ENCODE data around the gene CALHM4.
"Not testable (repeated sequence)": the region's sequence is repeated elsewhere in the genome, so short reads cannot be mapped to it uniquely, and the experiment has no call there.

Gene CALHM4

DNA sequence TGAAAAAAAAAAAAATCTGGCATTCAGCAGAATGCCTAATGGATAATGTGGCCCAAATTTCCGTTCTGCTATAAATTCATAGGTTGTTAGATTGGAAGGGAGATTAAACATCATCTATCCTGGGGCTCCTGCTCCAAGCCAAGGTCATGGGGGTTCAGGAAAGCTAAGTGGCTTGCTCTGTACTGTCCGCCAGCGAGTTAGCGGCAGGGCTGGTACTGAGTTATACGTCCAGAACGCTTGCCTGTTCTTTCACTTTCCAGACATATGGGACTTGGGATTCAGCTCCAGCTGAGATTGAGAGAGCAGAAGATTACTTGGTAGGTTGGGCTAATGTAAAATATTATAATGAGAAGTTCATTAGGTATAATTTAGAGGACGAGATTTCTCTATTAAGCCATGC, 18.6 kb downstream of the CALHM4 start:
- peak in 1 of 58 donors; percentile 11 for DNase-seq

DNA sequence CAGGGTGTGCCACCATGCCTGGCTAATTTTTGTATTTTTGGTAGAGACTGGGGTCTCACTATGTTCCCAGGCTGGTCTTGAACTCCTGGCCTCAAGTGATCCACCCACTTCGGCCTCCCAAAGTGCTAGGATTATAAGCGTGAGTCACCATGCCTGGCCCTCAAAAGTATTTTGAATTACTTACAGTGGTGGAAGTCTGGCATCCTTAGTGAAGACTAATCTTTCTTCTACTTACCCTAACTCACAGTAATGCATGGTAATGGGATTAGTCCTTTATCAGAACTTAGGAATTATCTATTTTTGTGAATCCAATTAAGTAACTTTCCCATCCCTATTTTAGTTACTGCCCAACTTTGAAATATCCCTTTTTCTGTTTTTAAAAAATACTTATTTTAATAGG, 21.7 kb downstream of the CALHM4 start:
- no peak for DNase-seq

DNA sequence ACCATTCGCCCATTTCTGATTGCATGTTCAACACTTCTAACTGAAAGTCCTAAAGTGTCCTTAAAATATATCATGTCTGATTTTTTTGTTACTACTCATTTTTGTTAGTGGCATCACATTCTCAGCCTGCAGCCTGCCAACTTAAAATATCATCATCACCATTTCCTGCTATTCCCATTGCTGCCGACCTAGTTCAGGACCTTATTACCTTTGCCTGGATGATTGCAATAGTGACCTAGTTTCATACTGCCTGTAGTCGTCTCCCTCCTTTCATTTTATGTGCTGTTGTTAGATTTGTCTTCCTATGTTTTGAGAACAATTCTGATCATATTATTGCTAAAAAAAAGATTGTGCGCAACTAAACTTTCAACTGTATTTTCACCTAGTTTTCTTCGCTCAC, 23.9 kb downstream of the CALHM4 start:
- no peak for DNase-seq

DNA sequence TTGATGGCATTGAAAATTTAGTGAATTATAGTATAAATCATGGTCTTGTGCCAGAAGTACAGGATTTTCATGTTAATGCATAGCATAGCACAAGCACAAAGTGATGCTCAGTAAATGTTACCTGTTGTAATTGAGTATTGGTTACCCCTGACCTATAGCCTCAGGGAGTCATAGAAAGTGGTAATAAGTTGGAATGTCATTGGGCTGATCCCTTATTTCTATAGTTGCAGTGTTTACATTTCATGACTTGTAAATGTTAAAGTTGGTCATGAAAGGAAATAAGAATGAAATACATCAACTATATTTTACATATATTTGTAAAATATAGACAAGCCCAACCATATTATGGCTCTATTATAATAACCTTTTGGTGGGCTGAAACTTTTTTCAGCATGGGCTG, 24.8 kb downstream of the CALHM4 start:
- DNase-seq: no peak

DNA sequence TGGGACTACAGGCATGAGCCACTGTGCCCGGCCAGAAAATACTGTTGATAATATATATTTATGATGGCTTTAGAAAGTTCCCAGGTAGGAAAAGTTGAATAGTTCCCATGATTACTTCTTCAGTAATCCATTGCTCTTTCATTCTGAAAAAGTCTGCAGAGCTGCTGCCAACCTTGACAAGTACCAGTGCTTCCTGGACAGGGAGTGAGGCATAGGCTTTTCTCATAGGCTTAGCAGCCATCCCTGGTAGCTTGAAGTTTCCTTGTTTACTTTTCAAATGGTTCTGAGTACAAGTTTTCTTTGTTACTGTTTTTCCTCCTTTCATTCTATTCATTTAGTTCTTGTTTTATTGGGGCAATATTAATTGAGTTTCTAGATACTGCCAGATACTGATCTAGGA, 25.6 kb downstream of the CALHM4 start:
- no peak for DNase-seq

DNA sequence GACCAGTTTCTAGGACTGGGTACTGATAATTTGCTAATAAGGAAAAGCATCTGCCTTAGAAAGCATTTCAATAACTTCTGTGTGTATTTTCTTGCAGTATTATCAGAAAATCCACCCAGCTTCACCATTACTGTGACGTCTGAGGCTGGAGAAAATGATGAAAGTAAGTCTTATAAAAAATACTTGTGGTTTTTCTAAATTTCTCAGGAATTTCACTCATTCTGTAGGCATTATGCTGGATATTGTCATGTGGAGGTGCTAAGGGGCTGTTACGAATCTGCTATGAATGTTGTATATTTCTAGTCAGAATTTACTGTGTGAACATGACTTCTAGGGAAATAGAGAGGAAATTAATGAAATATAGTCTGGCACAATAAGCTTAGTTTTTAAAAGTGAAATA, 26.6 kb downstream of the CALHM4 start:
- no peak for DNase-seq

DNA sequence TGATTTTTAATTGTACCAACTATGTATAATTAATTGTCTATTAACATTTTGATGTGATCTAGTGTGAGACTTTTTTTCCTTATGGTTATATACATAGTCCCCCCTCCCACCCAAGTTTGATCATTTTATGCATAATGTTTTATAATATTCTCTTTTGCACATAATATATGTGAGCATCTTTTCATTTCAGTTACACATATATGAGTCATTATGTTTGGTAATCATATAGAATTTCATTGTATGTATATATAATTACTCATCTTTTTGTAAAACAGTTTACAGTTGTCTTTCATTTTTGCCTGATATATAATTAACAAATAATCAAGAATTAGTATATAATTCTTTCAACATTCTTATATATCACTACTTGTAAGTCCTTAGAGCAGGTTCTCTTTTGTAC, 32.7 kb downstream of the CALHM4 start:
- no peak for DNase-seq

DNA sequence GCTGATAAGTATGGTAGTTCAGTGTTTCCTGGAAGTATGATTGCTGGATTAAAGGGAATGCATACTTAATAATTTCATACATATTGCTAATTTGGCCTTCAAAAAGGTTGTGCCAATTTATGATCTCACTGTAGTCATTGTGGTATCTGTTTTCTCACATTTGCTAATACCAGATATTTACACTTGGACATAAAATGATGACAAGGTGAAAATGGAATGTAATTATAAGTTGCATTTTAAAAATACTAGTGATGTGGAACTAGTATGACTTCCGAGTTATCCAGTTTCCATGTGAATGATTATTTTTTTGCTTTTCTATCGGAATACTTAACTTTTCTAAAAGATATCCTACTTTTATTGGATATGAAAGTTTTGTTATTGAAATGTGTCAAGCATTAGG, 33.2 kb downstream of the CALHM4 start:
- DNase-seq: no peak

DNA sequence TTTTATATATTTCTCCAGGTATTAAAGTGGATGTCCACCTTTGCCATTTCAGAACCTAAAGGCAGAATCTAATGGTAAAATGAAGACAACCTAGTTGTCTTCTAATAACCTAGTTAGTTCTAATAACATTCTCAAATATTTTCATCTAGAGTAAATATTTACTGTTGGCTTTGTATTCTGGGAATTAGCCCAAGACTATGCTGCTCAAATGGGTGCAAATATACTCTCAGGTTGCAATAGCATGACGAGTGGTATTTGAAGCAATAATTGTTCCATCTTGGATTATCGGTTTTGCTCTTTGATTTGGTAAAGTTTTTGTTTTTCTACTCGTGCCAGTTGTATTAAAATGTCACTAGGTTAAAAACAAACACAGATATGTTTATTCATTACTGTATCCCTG, 41.7 kb downstream of the CALHM4 start:
- no peak for DNase-seq

DNA sequence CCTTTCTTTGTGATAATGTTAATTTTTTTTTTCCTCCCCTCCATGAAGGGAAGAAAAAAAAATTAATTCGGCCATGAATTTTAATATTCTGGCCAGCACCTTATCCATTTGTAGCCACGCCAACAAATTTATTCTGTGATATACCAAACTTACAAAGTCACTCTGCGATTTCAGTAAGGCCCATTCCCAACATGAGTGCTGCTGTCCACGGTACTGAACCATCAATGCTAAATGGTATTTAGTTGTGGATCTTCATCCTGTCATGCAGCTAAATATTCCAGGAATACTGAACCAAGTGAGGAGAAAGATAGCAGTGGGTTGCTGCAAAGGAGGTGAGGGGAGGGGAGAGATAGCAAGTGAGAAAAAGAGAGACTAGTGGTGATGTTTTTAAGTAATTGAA, 43.3 kb downstream of the CALHM4 start:
- DNase-seq: no peak

DNA sequence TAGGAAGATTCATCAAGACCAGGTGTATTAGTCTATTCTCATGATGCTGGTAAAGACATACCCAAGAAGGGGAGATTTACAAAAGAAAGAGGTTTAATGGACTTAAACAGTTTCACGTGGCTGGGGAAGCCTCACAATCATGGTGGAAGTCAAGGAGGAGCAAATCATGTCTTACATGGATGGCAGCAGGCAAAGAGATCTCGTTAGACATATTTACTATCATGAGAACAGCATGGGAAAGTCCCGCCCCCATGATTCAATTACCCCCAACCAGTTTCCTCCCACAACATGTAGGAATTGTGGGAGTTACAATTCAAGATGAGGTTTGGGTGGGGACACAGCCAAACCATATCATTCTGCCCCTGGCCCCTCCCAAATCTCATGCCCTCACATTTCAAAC, 50.4 kb downstream of the CALHM4 start:
- not testable (repeated sequence) for DNase-seq

DNA sequence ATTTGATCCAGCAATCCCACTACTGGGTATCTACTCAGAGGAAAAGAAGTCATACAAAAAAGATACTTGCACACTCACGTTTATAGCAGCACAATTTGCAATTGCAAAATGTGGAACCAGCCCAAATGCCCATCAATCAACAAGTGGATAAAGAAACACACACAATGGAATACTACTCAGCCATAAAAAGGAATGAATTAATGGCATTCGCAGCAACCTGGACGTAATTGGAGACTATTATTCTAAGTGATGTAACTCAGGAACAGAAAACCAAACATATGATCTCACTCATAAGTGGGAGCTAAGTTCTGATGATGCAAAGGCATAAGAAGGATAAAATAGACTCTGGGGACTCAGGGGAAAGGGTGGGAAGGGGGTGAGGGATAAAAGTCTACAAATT, 51.3 kb downstream of the CALHM4 start:
- not testable (repeated sequence) for DNase-seq

DNA sequence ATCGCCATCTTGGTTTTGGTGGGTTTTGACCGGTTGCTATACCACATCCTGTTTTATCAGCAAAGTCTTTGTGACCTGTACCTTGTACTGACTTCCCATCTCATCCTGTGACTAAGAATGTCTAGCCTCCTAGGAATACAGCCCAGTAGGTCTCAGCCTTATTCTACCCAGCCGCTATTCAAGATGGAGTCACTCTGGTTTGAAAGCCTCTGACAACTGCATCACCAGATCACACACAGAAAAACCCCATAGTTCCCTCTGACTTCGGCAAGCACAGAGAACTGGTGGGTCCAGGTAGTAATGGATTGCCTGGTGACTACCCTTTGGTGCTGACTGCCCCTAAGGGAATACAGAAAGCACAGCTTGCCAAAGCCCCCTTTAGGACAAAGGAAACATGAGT, 52.4 kb downstream of the CALHM4 start:
- no peak for DNase-seq
